AG09309 (cell line): ENCODE results near the gene NR5A1.

Experiments
- DNase-seq: peaks from one replicate; pipeline ENCODE4 v3.0.0-alpha.2; 2010; ENCODE audit warnings: low read depth
- H3K4me3 ChIP-seq: 2 replicates; pipeline ENCODE4 v1.5.1; 2011; ENCODE audit warnings: mild to moderate bottlenecking, low read depth, low read length, moderate library complexity; ENCODE audit not compliant: control insufficient read depth
- TF ChIP-seq, protein P1 (sequence below): IDR thresholded peaks from 2 replicates; pipeline ENCODE4 v1.5.1; 2011; ENCODE audit warnings: mild to moderate bottlenecking, low read depth, low read length, inconsistent platforms; ENCODE audit not compliant: insufficient read depth, control insufficient read depth; ENCODE audit errors: missing control alignments

Gene NR5A1

DNA sequence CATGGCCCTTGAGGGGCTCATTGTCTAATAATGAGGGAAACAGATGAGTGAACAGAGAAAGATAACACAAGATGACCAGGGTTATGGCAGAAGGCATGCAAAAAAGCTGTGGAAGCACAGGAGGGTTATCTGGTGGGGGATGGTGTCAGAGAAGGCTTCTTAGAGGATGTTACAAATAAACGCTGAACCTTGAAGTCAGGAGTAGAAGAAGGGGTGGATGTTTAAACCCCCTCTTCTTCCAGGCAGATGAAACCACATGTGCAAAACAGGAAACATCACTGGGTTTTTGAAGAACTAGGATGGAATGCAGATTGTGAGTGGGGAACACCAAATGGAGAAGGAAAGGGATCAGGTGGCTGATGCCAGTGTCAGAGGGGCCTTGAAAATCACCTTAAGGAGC lies 41.8 kb upstream of the NR5A1 start:
- TF ChIP-seq, protein P1, sequence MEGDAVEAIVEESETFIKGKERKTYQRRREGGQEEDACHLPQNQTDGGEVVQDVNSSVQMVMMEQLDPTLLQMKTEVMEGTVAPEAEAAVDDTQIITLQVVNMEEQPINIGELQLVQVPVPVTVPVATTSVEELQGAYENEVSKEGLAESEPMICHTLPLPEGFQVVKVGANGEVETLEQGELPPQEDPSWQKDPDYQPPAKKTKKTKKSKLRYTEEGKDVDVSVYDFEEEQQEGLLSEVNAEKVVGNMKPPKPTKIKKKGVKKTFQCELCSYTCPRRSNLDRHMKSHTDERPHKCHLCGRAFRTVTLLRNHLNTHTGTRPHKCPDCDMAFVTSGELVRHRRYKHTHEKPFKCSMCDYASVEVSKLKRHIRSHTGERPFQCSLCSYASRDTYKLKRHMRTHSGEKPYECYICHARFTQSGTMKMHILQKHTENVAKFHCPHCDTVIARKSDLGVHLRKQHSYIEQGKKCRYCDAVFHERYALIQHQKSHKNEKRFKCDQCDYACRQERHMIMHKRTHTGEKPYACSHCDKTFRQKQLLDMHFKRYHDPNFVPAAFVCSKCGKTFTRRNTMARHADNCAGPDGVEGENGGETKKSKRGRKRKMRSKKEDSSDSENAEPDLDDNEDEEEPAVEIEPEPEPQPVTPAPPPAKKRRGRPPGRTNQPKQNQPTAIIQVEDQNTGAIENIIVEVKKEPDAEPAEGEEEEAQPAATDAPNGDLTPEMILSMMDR, result no peak
- DNase-seq, result no peak
- H3K4me3 ChIP-seq, result no peak overlapping the region

DNA sequence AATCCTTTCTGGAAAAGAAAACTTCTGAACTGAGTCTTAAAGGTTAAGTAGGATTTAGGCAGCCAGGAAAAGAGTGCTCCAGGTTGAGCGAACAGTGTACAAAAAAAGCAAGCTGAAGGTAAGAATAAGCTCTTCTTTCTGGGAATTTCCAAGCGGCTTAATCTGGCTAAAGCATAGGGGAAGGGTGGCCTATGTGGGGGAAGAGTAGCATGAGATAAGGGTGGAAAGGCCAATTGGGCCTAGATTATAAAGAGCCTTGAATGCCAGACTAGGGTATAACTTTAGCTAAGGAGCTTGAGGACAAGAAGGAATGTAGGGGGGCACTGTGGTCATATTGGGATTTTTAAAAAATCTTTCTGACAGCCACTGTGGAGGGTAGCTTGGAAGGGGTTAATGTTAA lies 37.3 kb upstream of the NR5A1 start:
- no peak for DNase-seq
- no peak overlapping the region for H3K4me3 ChIP-seq
- TF ChIP-seq, protein P1, result no peak

- H3K4me3 ChIP-seq, result no peak overlapping the region
- TF ChIP-seq, protein P1, result no peak
- DNase-seq, result no peak
These were observed 34.6 kb upstream of the NR5A1 start for GRCh38 chr9:124541824-124542223.

DNA sequence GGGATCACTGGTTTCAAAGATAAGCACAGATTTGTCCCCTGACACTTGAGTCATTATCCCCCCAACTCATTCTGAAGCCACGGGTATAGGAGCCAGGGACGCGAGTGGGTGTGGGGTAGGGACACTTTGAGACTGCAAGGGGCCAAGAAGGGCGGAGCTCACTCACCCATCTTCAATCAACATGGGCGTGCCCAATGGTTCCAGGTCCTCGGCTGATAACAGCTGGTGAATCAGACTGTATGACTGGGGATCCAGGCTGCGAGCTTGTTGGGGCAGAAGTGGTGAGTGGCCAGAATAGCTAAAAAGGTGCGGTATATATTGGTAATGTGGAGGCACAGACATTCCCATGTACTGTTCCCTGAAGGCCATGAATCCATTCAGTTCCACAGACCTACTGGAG lies 30.7 kb upstream of the NR5A1 start:
- DNase-seq, result no peak
- no peak overlapping the region for H3K4me3 ChIP-seq
- TF ChIP-seq, protein P1, result no peak

- H3K4me3 ChIP-seq, result no peak overlapping the region
- TF ChIP-seq, protein P1, result no peak
- no peak for DNase-seq
These were observed 28.6 kb upstream of the NR5A1 start for GRCh38 chr9:124535846-124536245.

DNA sequence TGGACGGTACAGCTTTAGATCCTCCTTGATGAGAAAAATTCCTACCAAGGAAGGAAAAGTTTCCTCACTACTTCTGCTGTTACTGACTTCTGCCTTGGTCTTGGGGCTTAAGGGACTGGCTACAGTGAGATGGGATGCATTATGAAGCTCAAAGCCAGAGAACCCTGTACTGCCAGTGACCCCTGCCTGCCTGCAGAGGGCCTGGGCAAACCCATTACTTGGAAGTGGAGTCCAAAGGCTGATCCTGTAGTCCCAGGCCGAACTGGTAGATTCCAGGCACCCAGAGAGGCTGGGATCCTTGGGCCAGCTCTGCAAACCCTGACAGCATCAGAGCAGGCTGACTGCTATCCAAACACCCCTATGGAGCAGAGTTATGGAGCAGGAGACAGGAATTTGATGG lies 25.7 kb upstream of the NR5A1 start:
- H3K4me3 ChIP-seq, result no peak overlapping the region
- no peak for DNase-seq
- TF ChIP-seq, protein P1, result no peak

DNA sequence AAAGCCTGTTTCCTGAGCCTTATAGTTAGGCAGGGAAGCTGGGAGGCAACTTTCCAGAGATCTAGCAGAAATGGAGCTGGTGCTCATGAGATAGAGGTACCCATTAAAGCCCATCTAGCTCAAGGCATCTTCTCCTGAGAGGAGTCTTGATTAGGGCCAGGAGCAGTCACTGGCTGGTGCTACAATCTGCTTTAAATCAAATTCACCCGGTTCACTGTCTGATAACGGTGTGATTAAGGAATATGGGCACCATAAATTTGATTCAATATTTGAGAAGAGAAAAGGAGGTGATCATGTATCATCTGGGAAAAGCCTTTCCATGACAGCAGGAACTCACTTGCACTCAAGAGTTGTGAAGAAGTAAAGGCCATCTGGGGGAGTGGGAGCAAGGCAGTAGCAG lies 23.9 kb upstream of the NR5A1 start:
- no peak overlapping the region for H3K4me3 ChIP-seq
- TF ChIP-seq, protein P1, result no peak
- DNase-seq, result no peak
